Activated naive CD8-positive, alpha-beta T cell treated with anti-CD3 and anti-CD28 coated beads for 36 hours (primary cell): ENCODE results near the gene SLC45A3. TPM values are rescaled to one million over a fixed set of nuclear protein-coding genes. Genes with fewer than 3 reads are reported as not detected.

Source experiments
- DNase-seq: peaks from one replicate; pipeline ENCODE4 v3.0.0; 2021
- H3K27ac Mint-ChIP-seq: one replicate; pipeline ENCODE4 v1.8.0; 2022; ENCODE audit warnings: mild to moderate bottlenecking, moderate library complexity, mixed read lengths
- H3K27me3 Mint-ChIP-seq: one replicate; pipeline ENCODE4 v1.8.0; 2022; ENCODE audit warnings: mild to moderate bottlenecking, mixed read lengths
- H3K36me3 Mint-ChIP-seq: one replicate; pipeline ENCODE4 v1.8.0; 2021; ENCODE audit warnings: mild to moderate bottlenecking, mixed read lengths
- H3K4me1 Mint-ChIP-seq: one replicate; pipeline ENCODE4 v1.8.0; 2021; ENCODE audit warnings: mixed read lengths
- H3K4me3 Mint-ChIP-seq: one replicate; pipeline ENCODE4 v1.8.0; 2022; ENCODE audit warnings: mild to moderate bottlenecking, moderate library complexity, mixed read lengths
- H3K9me3 Mint-ChIP-seq: one replicate; pipeline ENCODE4 v1.8.0; 2022; ENCODE audit warnings: mixed read lengths
- total RNA-seq, 2 experiments: library from RNA; stranded (reverse); gene quantifications; one replicate each; pipeline ENCODE4 v1.2.3, GENCODE V29; 2021

SLC45A3 gene
- total RNA-seq, 2 experiments from 2014 or later, result 0.44 to 0.45 TPM

GRCh38 chr1:205709059-205709398 lies 28.7 kb upstream of the SLC45A3 start:
- Mint-ChIP-seq H3K4me1 (peaks cover 17% of the 10 kb centered on the region), H3K27me3 (no peaks in the 10 kb centered on the region), H3K9me3 (no peaks in the 10 kb centered on the region), H3K27ac (no peak overlapping the region), H3K36me3 (peaks cover 7% of the 10 kb centered on the region), H3K4me3 (no peak overlapping the region)
- DNase-seq, result no peak

- Mint-ChIP-seq H3K9me3 (no peaks in the 10 kb centered on the region), H3K36me3 (peaks cover 7% of the 10 kb centered on the region), H3K27me3 (no peaks in the 10 kb centered on the region), H3K4me3 (no peak overlapping the region), H3K27ac (no peak overlapping the region), H3K4me1 (peaks cover 16% of the 10 kb centered on the region)
- no peak for DNase-seq
Measured at GRCh38 chr1:205706601-205707502, 26.5 kb upstream of the SLC45A3 start.

- H3K36me3 Mint-ChIP-seq, result peaks cover 1% of the 10 kb centered on the region
- H3K9me3 Mint-ChIP-seq, result no peaks in the 10 kb centered on the region
- H3K4me3 Mint-ChIP-seq, result no peak overlapping the region
- H3K27ac Mint-ChIP-seq, result no peak overlapping the region
- no peak for DNase-seq
- no peaks in the 10 kb centered on the region for H3K27me3 Mint-ChIP-seq
- H3K4me1 Mint-ChIP-seq, result peaks cover 6% of the 10 kb centered on the region
Measured at GRCh38 chr1:205704903-205705302, 24.6 kb upstream of the SLC45A3 start.

- Mint-ChIP-seq H3K36me3 (peaks cover 1% of the 10 kb centered on the region), H3K4me3 (no peak overlapping the region), H3K27ac (no peak overlapping the region), H3K27me3 (no peaks in the 10 kb centered on the region), H3K9me3 (no peaks in the 10 kb centered on the region), H3K4me1 (peaks cover 6% of the 10 kb centered on the region)
- DNase-seq, result no peak
Measured at GRCh38 chr1:205703072-205703471, 22.8 kb upstream of the SLC45A3 start.

- peaks cover 1% of the 10 kb centered on the region for H3K36me3 Mint-ChIP-seq
- H3K4me3 Mint-ChIP-seq, result no peak overlapping the region
- no peaks in the 10 kb centered on the region for H3K9me3 Mint-ChIP-seq
- peaks cover 4% of the 10 kb centered on the region for H3K4me1 Mint-ChIP-seq
- no peak overlapping the region for H3K27ac Mint-ChIP-seq
- no peaks in the 10 kb centered on the region for H3K27me3 Mint-ChIP-seq
- DNase-seq, result no peak
Measured at GRCh38 chr1:205701891-205702290, 21.6 kb upstream of the SLC45A3 start.

- peaks cover 3% of the 10 kb centered on the region for H3K4me1 Mint-ChIP-seq
- DNase-seq, result no peak
- no peaks in the 10 kb centered on the region for H3K27me3 Mint-ChIP-seq
- H3K36me3 Mint-ChIP-seq, result peaks cover 1% of the 10 kb centered on the region
- no peak overlapping the region for H3K27ac Mint-ChIP-seq
- H3K9me3 Mint-ChIP-seq, result no peaks in the 10 kb centered on the region
- no peak overlapping the region for H3K4me3 Mint-ChIP-seq
Measured at GRCh38 chr1:205701420-205701819, 21.1 kb upstream of the SLC45A3 start.

GRCh38 chr1:205700865-205701401 lies 20.6 kb upstream of the SLC45A3 start:
- peaks cover 3% of the 10 kb centered on the region for H3K4me1 Mint-ChIP-seq
- H3K27me3 Mint-ChIP-seq, result no peaks in the 10 kb centered on the region
- no peaks in the 10 kb centered on the region for H3K9me3 Mint-ChIP-seq
- DNase-seq, result no peak
- H3K4me3 Mint-ChIP-seq, result no peak overlapping the region
- H3K36me3 Mint-ChIP-seq, result peaks cover 1% of the 10 kb centered on the region
- no peak overlapping the region for H3K27ac Mint-ChIP-seq

GRCh38 chr1:205699416-205699815 lies 19.1 kb upstream of the SLC45A3 start:
- H3K9me3 Mint-ChIP-seq, result no peaks in the 10 kb centered on the region
- H3K27me3 Mint-ChIP-seq, result no peaks in the 10 kb centered on the region
- H3K27ac Mint-ChIP-seq, result no peak overlapping the region
- H3K4me3 Mint-ChIP-seq, result no peak overlapping the region
- no peak for DNase-seq
- H3K4me1 Mint-ChIP-seq, result no peaks in the 10 kb centered on the region
- H3K36me3 Mint-ChIP-seq, result peaks cover 1% of the 10 kb centered on the region

- no peak overlapping the region for H3K4me3 Mint-ChIP-seq
Measured at GRCh38 chr1:205698921-205699320, 18.6 kb upstream of the SLC45A3 start.

GRCh38 chr1:205693421-205693991 lies 13.2 kb upstream of the SLC45A3 start:
- no peak overlapping the region for H3K4me3 Mint-ChIP-seq
- H3K4me1 Mint-ChIP-seq, result no peaks in the 10 kb centered on the region
- DNase-seq, result no peak
- peaks cover 8% of the 10 kb centered on the region for H3K27me3 Mint-ChIP-seq
- no peak overlapping the region for H3K27ac Mint-ChIP-seq
- no peaks in the 10 kb centered on the region for H3K36me3 Mint-ChIP-seq
- no peaks in the 10 kb centered on the region for H3K9me3 Mint-ChIP-seq

More at GRCh38 chr1:205698921-205699320, 18.6 kb upstream of the SLC45A3 start:
- DNase-seq, result no peak
- Mint-ChIP-seq H3K36me3 (peaks cover 1% of the 10 kb centered on the region), H3K27ac (no peak overlapping the region), H3K4me1 (no peaks in the 10 kb centered on the region), H3K27me3 (no peaks in the 10 kb centered on the region), H3K9me3 (no peaks in the 10 kb centered on the region)

GRCh38 chr1:205692423-205692822 lies 12.1 kb upstream of the SLC45A3 start:
- Mint-ChIP-seq H3K9me3 (no peaks in the 10 kb centered on the region), H3K4me3 (no peak overlapping the region), H3K27ac (no peak overlapping the region), H3K4me1 (no peaks in the 10 kb centered on the region), H3K36me3 (no peaks in the 10 kb centered on the region), H3K27me3 (peaks cover 8% of the 10 kb centered on the region)
- DNase-seq, result no peak

GRCh38 chr1:205690122-205690756 lies 9.9 kb upstream of the SLC45A3 start:
- Mint-ChIP-seq H3K27ac (no peak overlapping the region), H3K4me3 (no peak overlapping the region), H3K27me3 (peaks cover 8% of the 10 kb centered on the region), H3K36me3 (no peaks in the 10 kb centered on the region), H3K4me1 (no peaks in the 10 kb centered on the region), H3K9me3 (no peaks in the 10 kb centered on the region)
- no peak for DNase-seq

GRCh38 chr1:205689479-205689878 lies 9.2 kb upstream of the SLC45A3 start:
- Mint-ChIP-seq H3K36me3 (no peaks in the 10 kb centered on the region), H3K9me3 (no peaks in the 10 kb centered on the region), H3K27me3 (peaks cover 8% of the 10 kb centered on the region), H3K4me1 (no peaks in the 10 kb centered on the region), H3K27ac (no peak overlapping the region), H3K4me3 (no peak overlapping the region)
- DNase-seq, result no peak

- Mint-ChIP-seq H3K4me3 (no peak overlapping the region), H3K27ac (no peak overlapping the region), H3K36me3 (no peaks in the 10 kb centered on the region), H3K4me1 (no peaks in the 10 kb centered on the region), H3K9me3 (no peaks in the 10 kb centered on the region), H3K27me3 (peaks cover 8% of the 10 kb centered on the region)
- DNase-seq, result no peak
Measured at GRCh38 chr1:205688171-205689080, 8.1 kb upstream of the SLC45A3 start.
